Mucosa of stomach (tissue), 1 donor: Measurements from ENCODE around the gene RAB25.

ENCODE experiments used
- H3K27me3 ChIP-seq: one replicate; pipeline ENCODE4 v1.7.0; 2013; ENCODE audit warnings: mild to moderate bottlenecking, low read length; ENCODE audit not compliant: control insufficient read depth, insufficient read depth
- H3K36me3 ChIP-seq: one replicate; pipeline ENCODE4 v1.7.0; 2013; ENCODE audit warnings: low read length; ENCODE audit not compliant: control insufficient read depth, insufficient read depth
- H3K4me1 ChIP-seq: one replicate; pipeline ENCODE4 v1.7.0; 2013; ENCODE audit warnings: mild to moderate bottlenecking, low read length; ENCODE audit not compliant: control insufficient read depth, insufficient read depth
- H3K4me3 ChIP-seq: one replicate; pipeline ENCODE4 v1.7.0; 2013; ENCODE audit warnings: low read length
- H3K9ac ChIP-seq: one replicate; pipeline ENCODE4 v1.7.0; 2013; ENCODE audit warnings: mild to moderate bottlenecking, low read length, moderate library complexity
- H3K9me3 ChIP-seq: one replicate; pipeline ENCODE4 v1.7.0; 2013; ENCODE audit warnings: mild to moderate bottlenecking, low read length, moderate library complexity; ENCODE audit not compliant: control insufficient read depth
- donor health status: Pancreatic carcinoma.

The RAB25 gene

DNA sequence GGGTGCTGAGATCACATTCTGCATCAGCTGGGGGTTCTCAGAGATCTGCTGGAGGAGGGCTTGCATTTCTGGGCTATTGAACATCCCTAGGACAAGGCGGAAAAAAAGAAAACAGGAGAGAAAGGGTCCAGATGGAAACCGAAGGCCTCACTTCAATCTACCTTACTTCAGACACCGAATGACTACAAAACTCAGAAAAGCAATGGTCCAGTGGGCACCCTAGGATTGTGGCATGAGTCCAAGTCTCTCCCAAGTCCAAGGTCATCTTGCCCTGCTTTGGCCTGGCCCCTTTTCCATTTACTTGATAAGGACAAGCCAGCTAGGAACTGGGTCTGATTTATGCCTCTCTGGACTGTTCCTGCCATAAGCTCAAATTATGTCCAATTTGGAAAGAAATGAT lies 18.1 kb upstream of the RAB25 start:
- Histone ChIP-seq H3K9ac (no peak overlapping the region), H3K9me3 (no peaks in the 10 kb centered on the region), H3K4me1 (peaks cover 3% of the 10 kb centered on the region), H3K27me3 (no peaks in the 10 kb centered on the region), H3K36me3 (no peaks in the 10 kb centered on the region), H3K4me3 (no peak overlapping the region)

DNA sequence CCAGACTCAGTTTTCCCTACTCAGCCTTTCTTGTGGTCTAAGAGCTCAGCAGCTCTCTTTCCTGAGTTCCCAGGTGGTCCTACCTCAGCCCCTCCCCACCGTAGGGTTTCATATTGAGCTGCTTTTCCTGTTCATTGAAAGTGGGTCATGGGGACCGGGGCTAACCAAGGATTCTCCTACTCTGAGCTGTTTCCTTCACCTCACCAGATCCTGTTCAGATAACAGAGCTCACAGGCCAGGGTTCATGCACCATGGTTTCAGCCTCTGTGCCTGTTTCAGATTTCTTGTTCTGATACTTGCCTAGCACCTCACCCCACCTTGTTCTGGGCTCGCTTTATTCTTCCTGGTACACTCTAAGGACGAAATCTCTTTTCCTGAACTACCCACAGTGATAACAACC lies 15.9 kb upstream of the RAB25 start:
- H3K4me3 ChIP-seq = no peak overlapping the region
- peaks cover 3% of the 10 kb centered on the region for H3K4me1 ChIP-seq
- H3K36me3 ChIP-seq = no peaks in the 10 kb centered on the region
- H3K9me3 ChIP-seq = no peaks in the 10 kb centered on the region
- no peaks in the 10 kb centered on the region for H3K27me3 ChIP-seq
- H3K9ac ChIP-seq = no peak overlapping the region

GRCh38 chr1:156048663-156049258 lies 12.2 kb upstream of the RAB25 start:
- Histone ChIP-seq H3K4me3 (no peak overlapping the region), H3K36me3 (no peaks in the 10 kb centered on the region), H3K27me3 (no peaks in the 10 kb centered on the region), H3K9ac (no peak overlapping the region), H3K9me3 (no peaks in the 10 kb centered on the region), H3K4me1 (no peaks in the 10 kb centered on the region)

- no peaks in the 10 kb centered on the region for H3K9me3 ChIP-seq
- H3K36me3 ChIP-seq = no peaks in the 10 kb centered on the region
- H3K27me3 ChIP-seq = no peaks in the 10 kb centered on the region
- H3K4me3 ChIP-seq = no peak overlapping the region
- H3K4me1 ChIP-seq = peaks cover 3% of the 10 kb centered on the region
- H3K9ac ChIP-seq = no peak overlapping the region
Measured at GRCh38 chr1:156050376-156050775, 10.6 kb upstream of the RAB25 start.

DNA sequence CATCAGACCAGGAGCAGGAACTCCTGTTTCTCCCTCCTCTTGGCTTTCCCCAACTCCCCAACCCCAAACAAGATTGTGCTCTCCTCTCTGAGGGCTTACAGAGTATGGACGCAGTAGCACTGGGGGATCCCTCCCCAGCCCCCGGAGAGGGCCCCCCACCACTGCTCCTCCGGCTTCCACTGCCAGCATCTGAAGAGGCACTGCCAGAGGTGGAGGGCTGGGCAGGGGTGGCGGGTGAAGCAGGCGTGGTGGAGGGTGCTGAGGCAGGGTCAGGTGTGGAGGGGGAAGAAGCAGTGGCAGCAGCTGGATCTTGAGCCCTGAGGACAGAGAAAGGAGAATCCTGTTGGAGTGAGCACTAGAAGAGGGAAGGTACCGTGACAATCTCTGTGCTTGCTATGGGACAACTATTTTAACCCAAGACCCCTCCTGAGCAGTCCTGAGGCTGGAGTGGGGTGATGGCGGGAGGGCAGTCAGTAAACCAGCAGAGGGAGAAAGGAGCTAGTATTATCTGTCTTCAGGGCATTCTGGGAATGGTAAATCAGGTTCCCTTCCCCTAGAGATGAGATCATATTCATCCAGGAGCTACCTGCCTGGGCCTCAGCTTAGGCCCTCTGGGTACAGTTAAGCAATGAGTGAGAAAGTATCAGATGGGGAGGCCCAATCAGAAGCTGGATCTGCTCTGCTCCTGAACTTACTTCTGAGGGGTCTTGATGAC lies 9.8 kb upstream of the RAB25 start:
- peaks cover 8% of the 10 kb centered on the region for H3K4me1 ChIP-seq
- no peak overlapping the region for H3K4me3 ChIP-seq
- H3K27me3 ChIP-seq = no peaks in the 10 kb centered on the region
- no peaks in the 10 kb centered on the region for H3K36me3 ChIP-seq
- H3K9me3 ChIP-seq = no peaks in the 10 kb centered on the region
- no peak overlapping the region for H3K9ac ChIP-seq

DNA sequence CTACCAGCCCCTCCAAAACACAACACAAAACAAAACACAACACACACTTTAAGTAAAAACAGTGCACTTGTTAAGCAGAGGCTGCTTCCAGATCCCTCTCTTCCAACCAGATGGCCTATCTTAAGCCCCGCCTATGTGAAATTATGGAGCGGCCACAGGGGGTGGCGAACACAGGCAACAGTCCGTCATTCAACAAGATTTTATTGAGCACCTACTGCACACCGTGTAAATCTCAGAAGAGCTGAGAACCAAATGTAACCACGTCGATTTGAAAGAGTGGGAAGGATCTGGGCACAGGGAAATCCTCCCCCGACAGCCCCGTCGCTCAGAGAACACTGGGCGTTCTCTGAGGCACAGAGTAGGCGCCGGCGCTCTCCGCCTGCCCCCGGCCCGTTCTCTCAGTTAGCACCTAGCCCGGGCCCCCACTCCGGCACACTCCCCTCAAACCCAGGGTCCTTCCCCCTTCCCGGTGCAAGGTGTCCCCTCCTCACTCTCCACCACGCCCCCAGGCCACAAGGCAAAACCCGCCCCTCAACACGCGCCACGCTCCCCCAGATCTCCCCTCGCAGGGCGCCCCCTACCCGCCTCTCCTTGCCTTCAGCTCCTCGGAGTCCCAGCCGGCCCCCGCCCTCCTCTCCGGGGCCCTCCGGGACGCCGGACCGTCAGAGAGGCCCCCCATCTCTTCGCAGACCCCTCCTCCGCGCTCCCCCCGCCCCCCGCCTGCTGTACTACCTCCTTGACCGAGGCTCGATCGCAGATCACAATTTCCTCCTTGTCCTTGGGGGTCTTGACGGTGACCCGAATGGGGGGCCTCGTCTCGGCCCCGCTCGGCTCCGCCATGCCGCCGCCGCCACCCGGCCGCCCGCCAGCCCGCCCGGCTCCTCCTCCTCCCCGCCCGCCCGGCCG lies 7.8 kb upstream of the RAB25 start:
- H3K36me3 ChIP-seq = no peaks in the 10 kb centered on the region
- peak overlapping the region; percentile 15 for H3K4me3 ChIP-seq
- H3K4me1 ChIP-seq = peaks cover 8% of the 10 kb centered on the region
- no peaks in the 10 kb centered on the region for H3K9me3 ChIP-seq
- H3K27me3 ChIP-seq = no peaks in the 10 kb centered on the region
- H3K9ac ChIP-seq = peak overlapping the region; percentile 46

GRCh38 chr1:156053768-156054499 lies 7.0 kb upstream of the RAB25 start, which contains the start of gene UBQLN4:
TSS of gene UBQLN4 (minus strand) at chr1:156053798. CDS start at chr1:156053701, 97 bp downstream.
- Histone ChIP-seq H3K4me3 (peak within 1 kb of the TSS; percentile 89), H3K4me1 (peaks cover 8% of the 10 kb centered on the region), H3K36me3 (no peaks in the 10 kb centered on the region), H3K9me3 (no peaks in the 10 kb centered on the region), H3K27me3 (no peaks in the 10 kb centered on the region), H3K9ac (peak within 1 kb of the TSS; percentile 77)

GRCh38 chr1:156054500-156055280 lies 6.3 kb upstream of the RAB25 start, which contains the start of gene LAMTOR2:
TSS of gene LAMTOR2 (plus strand) at chr1:156054782. CDS start at chr1:156054890, 108 bp downstream.
- Histone ChIP-seq H3K4me3 (peak within 1 kb of the TSS; percentile 89), H3K36me3 (no peaks in the 10 kb centered on the region), H3K27me3 (no peaks in the 10 kb centered on the region), H3K9me3 (no peaks in the 10 kb centered on the region), H3K4me1 (peaks cover 8% of the 10 kb centered on the region), H3K9ac (peak within 1 kb of the TSS; percentile 77)

GRCh38 chr1:156055281-156056048 lies 5.5 kb upstream of the RAB25 start:
- Histone ChIP-seq H3K4me3 (peak overlapping the region; percentile 89), H3K27me3 (no peaks in the 10 kb centered on the region), H3K4me1 (peaks cover 8% of the 10 kb centered on the region), H3K36me3 (no peaks in the 10 kb centered on the region), H3K9me3 (no peaks in the 10 kb centered on the region), H3K9ac (peak overlapping the region; percentile 77)

DNA sequence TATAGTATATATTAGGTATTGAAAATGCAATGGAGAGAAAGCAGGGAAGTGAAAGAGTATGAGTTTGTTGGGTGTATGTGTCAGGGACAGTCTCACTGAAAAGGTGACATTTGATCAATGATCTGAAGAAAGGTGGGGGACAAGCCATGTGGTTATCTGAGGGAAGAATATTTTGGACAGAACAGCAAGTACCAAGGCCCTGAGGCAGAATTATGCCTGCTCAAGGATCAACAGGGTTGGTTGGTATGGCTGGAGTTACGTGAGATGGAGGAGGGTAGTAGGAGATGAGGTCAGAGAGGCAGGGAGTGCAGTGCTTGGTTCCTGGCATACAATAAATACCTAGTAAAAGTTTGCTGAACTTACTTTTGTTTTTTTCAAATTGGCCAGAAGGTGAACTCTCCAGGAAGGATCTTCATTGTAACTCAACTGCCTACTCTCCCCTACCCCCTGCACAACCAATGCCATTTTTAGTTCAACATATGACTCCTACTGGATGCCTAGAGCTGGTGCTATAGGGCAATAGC lies 4.6 kb upstream of the RAB25 start:
- H3K9ac ChIP-seq = no peak overlapping the region
- no peaks in the 10 kb centered on the region for H3K36me3 ChIP-seq
- no peaks in the 10 kb centered on the region for H3K27me3 ChIP-seq
- H3K4me3 ChIP-seq = no peak overlapping the region
- no peaks in the 10 kb centered on the region for H3K9me3 ChIP-seq
- H3K4me1 ChIP-seq = peaks cover 8% of the 10 kb centered on the region
